ENCODE measurements around the gene EIPR1. TPM values are rescaled to one million over a fixed set of nuclear protein-coding genes. Genes with fewer than 3 reads are reported as not detected.

The EIPR1 gene
- polyA plus RNA-seq, 2 of the 4 experiments (the other 2 are of a cell fraction), result 55.0 to 65.0 TPM

- no peak overlapping the region for H3K27ac ChIP-seq
- FAIRE-seq (no peak), DNase-seq (ENCODE audit: low read depth in 1 of 2, low spot score in 1 of 2) (no peak), ATAC-seq (no peak)
- TF ChIP-seq FOSL2 (IDR thresholded peaks at IDR 0.05) (no peak), FOSL2 (CRISPR knock-in tag; IDR thresholded peaks at IDR 0.05) (no peak), EP300 (IDR thresholded peaks at IDR 0.05) (no peak), CBX8 (IDR thresholded peaks at IDR 0.05) (no peak), RARB (CRISPR knock-in tag; IDR thresholded peaks at IDR 0.05) (no peak), POLR2A (IDR thresholded peaks at IDR 0.05; ENCODE audit: low read length) (no peak), HOXB13 (CRISPR knock-in tag; IDR thresholded peaks at IDR 0.05; ENCODE audit: low read depth) (no peak), NPAS2 (CRISPR knock-in tag; IDR thresholded peaks at IDR 0.05; ENCODE audit: borderline replicate concordance) (no peak), HDAC2 (IDR thresholded peaks at IDR 0.05) (no peak), MAZ (IDR thresholded peaks at IDR 0.05; ENCODE audit: borderline replicate concordance, low read depth, low read length) (no peak)
- WGBS (ENCODE audit: missing lambda C conversion rate), result 91% methylated on average over 16 of the region's 16 CpGs
- no peak overlapping the region for H3K4me3 ChIP-seq
- POLR2A ChIA-PET, result no interaction called here
- CTCF ChIA-PET, result no interaction called here
- no peaks in the 10 kb centered on the region for H3K4me1 ChIP-seq
- H3K4me2 ChIP-seq, result no peak overlapping the region
- peaks cover 26% of the 10 kb centered on the region for H3K9me3 ChIP-seq
Observed at GRCh38 chr2:3277748-3278520, 99.7 kb downstream of the EIPR1 start.

GRCh38 chr2:3277050-3277747 is 100.4 kb downstream of the EIPR1 start:
- Histone ChIP-seq H3K9me3 (peaks cover 26% of the 10 kb centered on the region), H3K4me2 (no peak overlapping the region), H3K27ac (no peak overlapping the region), H3K4me3 (no peak overlapping the region), H3K4me1 (no peaks in the 10 kb centered on the region)
- CTCF ChIA-PET, result no interaction called here
- FAIRE-seq (no peak), ATAC-seq (no peak), DNase-seq (ENCODE audit: low read depth in 1 of 2, low spot score in 1 of 2) (no peak)
- 84% methylated on average over 25 of the region's 25 CpGs for WGBS (ENCODE audit: missing lambda C conversion rate)
- no peak for TF ChIP-seq RARB (CRISPR knock-in tag; IDR thresholded peaks at IDR 0.05)
- POLR2A ChIA-PET, result no interaction called here

GRCh38 chr2:3272761-3273160 is 104.9 kb downstream of the EIPR1 start:
- H3K9me3 ChIP-seq, result peaks cover 26% of the 10 kb centered on the region
- ATAC-seq (no peak), FAIRE-seq (no peak), DNase-seq (ENCODE audit: low read depth in 1 of 2, low spot score in 1 of 2) (no peak)
- TF ChIP-seq, protein P1, sequence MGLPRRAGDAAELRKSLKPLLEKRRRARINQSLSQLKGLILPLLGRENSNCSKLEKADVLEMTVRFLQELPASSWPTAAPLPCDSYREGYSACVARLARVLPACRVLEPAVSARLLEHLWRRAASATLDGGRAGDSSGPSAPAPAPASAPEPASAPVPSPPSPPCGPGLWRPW (IDR thresholded peaks at IDR 0.05), result no peak
- no peak for TF ChIP-seq MAZ (IDR thresholded peaks at IDR 0.05; ENCODE audit: borderline replicate concordance, low read depth, low read length)
- no peak for TF ChIP-seq MAX (IDR thresholded peaks at IDR 0.05)
- TF ChIP-seq HEYL (CRISPR knock-in tag; IDR thresholded peaks at IDR 0.05), result no peak
- no peak for TF ChIP-seq CBX8 (IDR thresholded peaks at IDR 0.05)
- POLR2A ChIA-PET, result no interaction called here
- H3K4me1 ChIP-seq, result no peaks in the 10 kb centered on the region
- CTCF ChIA-PET, result interaction anchor here (0.8 to 1.4 kb wide), 2 partner anchors 8 to 31 kb away, joined by 3 read pairs; no protein-coding TSS in a partner anchor
- 92% methylated on average over 7 of the region's 7 CpGs for WGBS (ENCODE audit: missing lambda C conversion rate)
- no peak overlapping the region for H3K4me2 ChIP-seq
- H3K27ac ChIP-seq, result no peak overlapping the region
- H3K4me3 ChIP-seq, result no peak overlapping the region

DNA sequence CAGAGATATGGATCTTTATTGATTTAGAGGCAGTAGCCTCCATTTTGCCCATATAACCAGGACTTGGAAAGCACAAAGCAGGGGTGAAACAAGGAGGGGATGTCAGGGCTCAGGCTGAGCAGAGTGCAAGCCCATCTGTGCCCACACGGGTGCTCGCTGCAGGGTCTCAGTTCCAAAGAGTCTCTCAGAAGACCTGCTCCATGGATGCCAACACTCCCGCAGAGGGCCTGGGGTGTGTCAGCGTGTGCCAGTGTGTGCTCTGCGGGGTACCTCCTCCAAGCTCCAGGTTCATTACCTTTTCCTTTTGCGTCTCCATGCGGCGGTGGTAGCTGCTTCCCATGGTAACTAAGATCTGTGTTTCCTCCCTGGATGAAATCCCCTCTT is 107.5 kb downstream of the EIPR1 start:
- DNase-seq (ENCODE audit: low read depth in 1 of 2, low spot score in 1 of 2) (no peak), FAIRE-seq (no peak), ATAC-seq (no peak)
- H3K27ac ChIP-seq, result no peak overlapping the region
- ChIA-PET CTCF (no interaction called here), POLR2A (no interaction called here)
- no peak overlapping the region for H3K4me2 ChIP-seq
- WGBS (ENCODE audit: missing lambda C conversion rate), result 89% methylated on average over 8 of the region's 8 CpGs
- no peak overlapping the region for H3K4me3 ChIP-seq
- peaks cover 20% of the 10 kb centered on the region for H3K9me3 ChIP-seq
- H3K4me1 ChIP-seq, result no peaks in the 10 kb centered on the region
- TF ChIP-seq KDM5A (IDR thresholded peaks at IDR 0.05) (no peak), USF2 (IDR thresholded peaks at IDR 0.05) (no peak), MYC (IDR thresholded peaks at IDR 0.05; ENCODE audit: borderline replicate concordance, low read length) (no peak), HEYL (CRISPR knock-in tag; IDR thresholded peaks at IDR 0.05) (no peak), TP53 (CRISPR knock-in tag; IDR thresholded peaks at IDR 0.05) (no peak), RFX5 (IDR thresholded peaks at IDR 0.05) (no peak), EP300 (IDR thresholded peaks at IDR 0.05) (no peak), NR3C1 (IDR thresholded peaks at IDR 0.05) (no peak), EHMT2 (IDR thresholded peaks at IDR 0.05; ENCODE audit: low read depth) (no peak), HOXB13 (CRISPR knock-in tag; IDR thresholded peaks at IDR 0.05; ENCODE audit: low read depth) (no peak), CBX2 (IDR thresholded peaks at IDR 0.05; ENCODE audit: borderline replicate concordance, low read depth) (no peak), E2F6 (IDR thresholded peaks at IDR 0.05; ENCODE audit: borderline replicate concordance, low read depth) (no peak), ESRRA (IDR thresholded peaks at IDR 0.05; ENCODE audit: borderline replicate concordance, low read length) (no peak), ZSCAN20 (CRISPR knock-in tag; IDR thresholded peaks at IDR 0.05) (no peak), CEBPB (IDR thresholded peaks at IDR 0.05) (no peak)
- TF ChIP-seq, protein P2, sequence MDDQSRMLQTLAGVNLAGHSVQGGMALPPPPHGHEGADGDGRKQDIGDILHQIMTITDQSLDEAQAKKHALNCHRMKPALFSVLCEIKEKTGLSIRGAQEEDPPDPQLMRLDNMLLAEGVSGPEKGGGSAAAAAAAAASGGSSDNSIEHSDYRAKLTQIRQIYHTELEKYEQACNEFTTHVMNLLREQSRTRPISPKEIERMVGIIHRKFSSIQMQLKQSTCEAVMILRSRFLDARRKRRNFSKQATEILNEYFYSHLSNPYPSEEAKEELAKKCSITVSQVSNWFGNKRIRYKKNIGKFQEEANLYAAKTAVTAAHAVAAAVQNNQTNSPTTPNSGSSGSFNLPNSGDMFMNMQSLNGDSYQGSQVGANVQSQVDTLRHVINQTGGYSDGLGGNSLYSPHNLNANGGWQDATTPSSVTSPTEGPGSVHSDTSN (IDR thresholded peaks at IDR 0.05), result no peak
- TF ChIP-seq, protein P3, sequence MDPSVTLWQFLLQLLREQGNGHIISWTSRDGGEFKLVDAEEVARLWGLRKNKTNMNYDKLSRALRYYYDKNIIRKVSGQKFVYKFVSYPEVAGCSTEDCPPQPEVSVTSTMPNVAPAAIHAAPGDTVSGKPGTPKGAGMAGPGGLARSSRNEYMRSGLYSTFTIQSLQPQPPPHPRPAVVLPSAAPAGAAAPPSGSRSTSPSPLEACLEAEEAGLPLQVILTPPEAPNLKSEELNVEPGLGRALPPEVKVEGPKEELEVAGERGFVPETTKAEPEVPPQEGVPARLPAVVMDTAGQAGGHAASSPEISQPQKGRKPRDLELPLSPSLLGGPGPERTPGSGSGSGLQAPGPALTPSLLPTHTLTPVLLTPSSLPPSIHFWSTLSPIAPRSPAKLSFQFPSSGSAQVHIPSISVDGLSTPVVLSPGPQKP (IDR thresholded peaks at IDR 0.05; ENCODE audit: low read depth, low read length), result no peak
